Osteoblast (primary cell): Measurements from ENCODE around the gene PIP5K1B. TPM values are rescaled to one million over a fixed set of nuclear protein-coding genes. Genes with fewer than 3 reads are reported as not detected.

Experiments
- DNase-seq: peaks from one replicate; pipeline ENCODE4 v3.0.0; 2011; ENCODE audit warnings: low spot score, mixed read lengths; ENCODE audit not compliant: insufficient read length; ENCODE audit errors: missing footprints
- H2AFZ ChIP-seq: 2 replicates; pipeline ENCODE4 v1.6.0; 2011; ENCODE audit warnings: mild to moderate bottlenecking, low read length
- H3K27ac ChIP-seq: 2 replicates; pipeline ENCODE4 v1.5.1; 2011; ENCODE audit warnings: mild to moderate bottlenecking, low read depth, low read length, moderate library complexity
- H3K27me3 ChIP-seq: 2 replicates; pipeline ENCODE4 v1.6.0; 2012; ENCODE audit warnings: mild to moderate bottlenecking, control low read depth, inconsistent platforms, low read length, moderate library complexity; ENCODE audit not compliant: insufficient read depth
- H3K36me3 ChIP-seq: 2 replicates; pipeline ENCODE4 v1.5.1; 2011; ENCODE audit warnings: mild to moderate bottlenecking, low read length, control low read depth, moderate library complexity; ENCODE audit not compliant: insufficient read depth
- H3K4me1 ChIP-seq: 2 replicates; pipeline ENCODE4 v1.5.1; 2011; ENCODE audit warnings: mild to moderate bottlenecking, low read length, control low read depth, moderate library complexity; ENCODE audit not compliant: insufficient read depth
- H3K4me2 ChIP-seq: 2 replicates; pipeline ENCODE4 v1.6.0; 2011; ENCODE audit warnings: mild to moderate bottlenecking, low read length; ENCODE audit not compliant: insufficient read depth
- H3K4me3 ChIP-seq: fragments of 200-600 bp; sonication (generic); 3 replicates; pipeline ENCODE4 v1.5.1; 2012; ENCODE audit warnings: mild to moderate bottlenecking, low read length, inconsistent platforms; ENCODE audit not compliant: insufficient read depth
- H3K79me2 ChIP-seq: 2 replicates; pipeline ENCODE4 v1.6.0; 2012; ENCODE audit warnings: mild to moderate bottlenecking, low read length, control low read depth, inconsistent platforms; ENCODE audit not compliant: insufficient read depth
- H3K9me3 ChIP-seq: 2 replicates; pipeline ENCODE4 v1.5.1; 2011; ENCODE audit warnings: low read depth, low read length, control low read depth
- H4K20me1 ChIP-seq: 2 replicates; pipeline ENCODE4 v1.6.0; 2012; ENCODE audit warnings: mild to moderate bottlenecking, low read length, control low read depth; ENCODE audit not compliant: insufficient read depth
- CTCF ChIP-seq: IDR thresholded peaks from 2 replicates; pipeline ENCODE4 v1.5.1; 2011; ENCODE audit warnings: mild to moderate bottlenecking, low read depth, low read length, moderate library complexity; ENCODE audit errors: extremely low read depth
- total RNA-seq: library from RNA; depleted of rRNA; stranded (reverse); fragments of >200 nt; gene quantifications from 2 replicates; pipeline ENCODE4 v1.2.3, GENCODE V29; 2012

Gene PIP5K1B
- total RNA-seq, 1 donor: not detected

- H3K27me3 ChIP-seq: no peaks in the 10 kb centered on the region
- no peak overlapping the region for H2AFZ ChIP-seq
- H3K36me3 ChIP-seq: no peaks in the 10 kb centered on the region
- no peak for DNase-seq
- H3K27ac ChIP-seq: no peak overlapping the region
- no peak overlapping the region for H3K4me2 ChIP-seq
- H3K9me3 ChIP-seq: no peaks in the 10 kb centered on the region
- no peak overlapping the region for H3K4me3 ChIP-seq
- TF ChIP-seq CTCF: no peak
- H3K79me2 ChIP-seq: no peaks in the 10 kb centered on the region
- no peaks in the 10 kb centered on the region for H3K4me1 ChIP-seq
- no peaks in the 10 kb centered on the region for H4K20me1 ChIP-seq
Observed at GRCh38 chr9:68762570-68762969, 57.5 kb downstream of the PIP5K1B start.

- Histone ChIP-seq H3K4me1 (no peaks in the 10 kb centered on the region), H3K4me3 (no peak overlapping the region), H3K79me2 (no peaks in the 10 kb centered on the region), H2AFZ (no peak overlapping the region), H3K27ac (no peak overlapping the region), H3K9me3 (no peaks in the 10 kb centered on the region), H3K36me3 (no peaks in the 10 kb centered on the region), H3K27me3 (no peaks in the 10 kb centered on the region), H4K20me1 (no peaks in the 10 kb centered on the region), H3K4me2 (no peak overlapping the region)
- TF ChIP-seq CTCF: no peak
- no peak for DNase-seq
Observed at GRCh38 chr9:68763104-68763503, 58.1 kb downstream of the PIP5K1B start.

GRCh38 chr9:68768619-68769018 is 63.6 kb downstream of the PIP5K1B start:
- no peak for DNase-seq
- no peak overlapping the region for H3K4me2 ChIP-seq
- no peak overlapping the region for H3K4me3 ChIP-seq
- no peak overlapping the region for H3K27ac ChIP-seq
- H2AFZ ChIP-seq: no peak overlapping the region
- H4K20me1 ChIP-seq: no peaks in the 10 kb centered on the region
- H3K9me3 ChIP-seq: no peaks in the 10 kb centered on the region
- TF ChIP-seq CTCF: no peak
- no peaks in the 10 kb centered on the region for H3K4me1 ChIP-seq
- no peaks in the 10 kb centered on the region for H3K36me3 ChIP-seq
- no peaks in the 10 kb centered on the region for H3K79me2 ChIP-seq
- H3K27me3 ChIP-seq: peaks cover 2% of the 10 kb centered on the region

GRCh38 chr9:68769852-68770251 is 64.8 kb downstream of the PIP5K1B start:
- Histone ChIP-seq H3K4me1 (no peaks in the 10 kb centered on the region), H3K36me3 (no peaks in the 10 kb centered on the region)
- no peak for DNase-seq

More at GRCh38 chr9:68769852-68770251, 64.8 kb downstream of the PIP5K1B start:
- Histone ChIP-seq H3K4me2 (no peak overlapping the region), H3K79me2 (no peaks in the 10 kb centered on the region), H3K4me3 (no peak overlapping the region), H3K9me3 (no peaks in the 10 kb centered on the region), H4K20me1 (no peaks in the 10 kb centered on the region), H2AFZ (no peak overlapping the region), H3K27ac (no peak overlapping the region), H3K27me3 (peaks cover 2% of the 10 kb centered on the region)
- TF ChIP-seq CTCF: no peak
